Epithelial cell of esophagus (primary cell): Measurements from ENCODE around the gene ENPP1.
A peak's percentile ranks its signal among the peaks of the same experiment; 100 is the strongest.

Source experiments
- DNase-seq: peaks from one replicate; pipeline ENCODE4 v3.0.0; 2010; ENCODE audit warnings: low read depth
- H3K4me3 ChIP-seq: 2 replicates; pipeline ENCODE4 v1.5.1; 2011; ENCODE audit warnings: mild to moderate bottlenecking, low read length, control low read depth
- CTCF ChIP-seq: IDR thresholded peaks from 2 replicates; pipeline ENCODE4 v1.5.1; 2011; ENCODE audit warnings: low read depth, mild to moderate bottlenecking, low read length, control low read depth, inconsistent platforms; ENCODE audit not compliant: insufficient read depth; ENCODE audit errors: missing control alignments

The ENPP1 gene

GRCh38 chr6:131808460-131809269 is 845 bp downstream of the ENPP1 start:
- peak overlapping the region; percentile 40 for H3K4me3 ChIP-seq

GRCh38 chr6:131811500-131811899 is 3.7 kb downstream of the ENPP1 start:
- no peak for DNase-seq
- H3K4me3 ChIP-seq, result no peak overlapping the region
- TF ChIP-seq CTCF, result no peak

More at GRCh38 chr6:131808460-131809269, 845 bp downstream of the ENPP1 start:
- no peak for TF ChIP-seq CTCF
- no peak for DNase-seq

GRCh38 chr6:131813991-131814390 is 6.2 kb downstream of the ENPP1 start:
- DNase-seq, result no peak
- H3K4me3 ChIP-seq, result no peak overlapping the region
- no peak for TF ChIP-seq CTCF

GRCh38 chr6:131816869-131817268 is 9.0 kb downstream of the ENPP1 start:
- no peak for TF ChIP-seq CTCF
- no peak for DNase-seq
- no peak overlapping the region for H3K4me3 ChIP-seq

- TF ChIP-seq CTCF, result no peak
- DNase-seq, result peak; percentile 51
- H3K4me3 ChIP-seq, result no peak overlapping the region
These were observed 11.8 kb downstream of the ENPP1 start for GRCh38 chr6:131819572-131820124.

GRCh38 chr6:131821010-131821807 is 13.4 kb downstream of the ENPP1 start:
- no peak for DNase-seq
- no peak for TF ChIP-seq CTCF
- H3K4me3 ChIP-seq, result no peak overlapping the region
